ENCODE measurements around the gene RECK. TPM values are rescaled to one million over a fixed set of nuclear protein-coding genes. Genes with fewer than 3 reads are reported as not detected.

Gene RECK
- total RNA-seq, 1 experiment from 2014 or later: 5.0 TPM

DNA sequence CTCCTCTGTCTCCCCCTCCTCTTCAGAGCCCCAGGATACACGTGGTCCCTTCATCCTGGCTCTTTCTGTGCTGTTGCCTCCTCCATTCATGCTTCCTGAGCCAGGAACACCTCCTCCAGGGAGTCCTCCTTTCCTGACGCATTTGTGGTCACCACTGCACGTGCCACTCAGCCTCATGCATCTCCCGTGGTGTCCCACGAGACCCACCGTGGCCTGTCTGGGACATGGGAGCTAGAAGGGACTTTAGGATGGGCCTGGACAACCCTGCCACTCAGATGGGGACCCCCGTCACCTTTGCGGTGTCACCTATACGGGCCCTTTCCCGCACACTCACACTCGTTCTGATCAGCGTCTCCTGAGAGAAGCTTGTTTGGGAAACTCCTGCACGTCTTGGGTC lies 106.5 kb downstream of the RECK start:
- Histone ChIP-seq H3K9me2 (replicated peaks; ENCODE audit: low read length) (no peaks in the 10 kb centered on the region), H2AFZ (ENCODE audit: low read length) (no peak overlapping the region), H3K27me3 (ENCODE audit: low read length) (no peaks in the 10 kb centered on the region), H4K20me1 (ENCODE audit: low read length) (no peaks in the 10 kb centered on the region), H3K9ac (ENCODE audit: low read length) (no peak overlapping the region), H3K4me3 (ENCODE audit: low read length) (no peak overlapping the region), H3K4me1 (ENCODE audit: insufficient read depth, low read length) (peaks cover 15% of the 10 kb centered on the region), H3K79me2 (ENCODE audit: low read length) (no peaks in the 10 kb centered on the region), H3K4me2 (ENCODE audit: low read length) (no peak overlapping the region), H3K27ac (ENCODE audit: low read length) (no peak overlapping the region), H3F3A (ENCODE audit: low read length, unreplicated experiment) (no peaks in the 10 kb centered on the region), H3K36me3 (ENCODE audit: low read depth, low read length) (no peaks in the 10 kb centered on the region), H3K9me3 (ENCODE audit: low read length) (no peaks in the 10 kb centered on the region)
- no peak for TF ChIP-seq EZH2phosphoT487 (IDR thresholded peaks at IDR 0.05; ENCODE audit: borderline replicate concordance, low read length)
- ChIA-PET POLR2A (ENCODE audit: unreplicated experiment) (no interaction called here), CTCF (no interaction called here)
- intact Hi-C loops (cut with micrococcal nuclease): no loop called here
- DNase-seq (no peak), ATAC-seq (no peak)
- no TSS peak for BruUV-seq (replicated peaks)

DNA sequence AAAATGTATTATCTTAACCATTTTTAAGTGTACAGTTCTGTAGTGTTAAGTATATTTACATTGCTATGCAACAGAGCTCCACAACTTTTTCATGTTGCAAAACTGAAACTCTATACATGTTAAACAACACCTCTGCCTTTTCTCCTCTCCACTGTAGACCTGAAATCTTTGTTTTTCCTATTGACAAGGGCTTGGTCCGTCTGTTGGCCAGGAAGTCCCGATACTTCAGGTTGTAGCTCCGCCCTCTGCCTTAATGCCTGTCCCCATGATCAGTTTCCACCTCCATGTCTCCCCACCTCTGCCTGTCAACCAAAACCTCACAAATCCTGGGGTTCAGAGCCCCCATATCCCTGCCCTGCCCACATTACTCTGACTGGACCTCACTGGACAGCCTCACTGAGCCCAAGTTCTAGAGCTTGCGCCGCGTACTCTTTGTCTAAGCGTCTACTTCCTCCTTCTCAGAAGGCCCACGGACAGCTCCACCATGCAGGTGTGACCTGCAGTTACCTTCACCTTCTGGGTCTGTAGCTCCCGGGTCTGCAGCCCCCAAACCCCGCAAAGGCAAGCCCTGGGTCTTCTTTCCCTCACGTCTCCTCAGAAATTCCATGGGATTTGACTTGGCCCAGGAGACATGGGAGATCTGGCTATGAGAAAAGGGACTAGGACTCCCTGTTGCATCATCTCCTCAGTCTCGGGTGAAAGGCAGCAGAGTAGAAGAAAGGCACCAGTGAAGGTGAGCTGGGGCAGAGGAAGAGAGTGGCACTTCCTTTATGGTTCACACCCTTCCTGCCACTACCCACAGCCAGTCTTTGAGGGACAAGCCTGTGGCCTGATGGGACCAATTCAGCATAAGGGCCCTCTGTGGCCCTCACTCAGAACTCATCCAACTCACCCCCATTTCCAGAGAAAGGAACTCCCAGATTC lies 107.9 kb downstream of the RECK start:
- POLR2A ChIA-PET (ENCODE audit: unreplicated experiment): no interaction called here

DNA sequence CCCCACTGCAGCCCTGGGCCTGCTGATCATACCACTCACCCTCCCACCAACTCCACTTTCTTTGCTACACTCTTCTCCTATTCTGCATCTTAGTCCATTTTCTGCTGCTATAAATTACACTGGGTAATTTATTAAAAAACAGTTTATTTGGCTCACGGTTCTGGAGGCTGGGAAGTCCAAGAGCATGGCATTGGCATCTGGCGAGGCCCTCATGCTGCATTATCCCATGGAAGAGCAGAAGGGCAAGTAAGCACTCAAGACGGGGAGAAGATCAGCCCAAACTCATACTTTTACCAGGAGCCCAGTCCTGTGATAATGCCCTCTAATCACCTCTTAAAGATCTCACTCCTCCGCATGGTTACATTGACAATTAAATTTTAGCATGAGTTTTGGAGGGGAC lies 109.3 kb downstream of the RECK start:
- Histone ChIP-seq H3F3A (ENCODE audit: low read length, unreplicated experiment) (no peaks in the 10 kb centered on the region), H3K9ac (ENCODE audit: low read length) (no peak overlapping the region), H3K79me2 (ENCODE audit: low read length) (no peaks in the 10 kb centered on the region), H3K36me3 (ENCODE audit: low read depth, low read length) (no peaks in the 10 kb centered on the region), H3K4me3 (ENCODE audit: low read length) (no peak overlapping the region), H4K20me1 (ENCODE audit: low read length) (no peaks in the 10 kb centered on the region), H3K4me1 (ENCODE audit: insufficient read depth, low read length) (peaks cover 20% of the 10 kb centered on the region), H3K4me2 (ENCODE audit: low read length) (no peak overlapping the region), H3K27me3 (ENCODE audit: low read length) (no peaks in the 10 kb centered on the region), H3K9me2 (replicated peaks; ENCODE audit: low read length) (no peaks in the 10 kb centered on the region), H3K9me3 (ENCODE audit: low read length) (no peaks in the 10 kb centered on the region), H2AFZ (ENCODE audit: low read length) (no peak overlapping the region), H3K27ac (ENCODE audit: low read length) (no peak overlapping the region)
- ChIA-PET POLR2A (ENCODE audit: unreplicated experiment) (no interaction called here), CTCF (no interaction called here)
- DNase-seq (no peak), ATAC-seq (no peak)
- TF ChIP-seq CTCF (conservative IDR thresholded peaks at IDR 0.05; ENCODE audit: low read depth, low read length) (no peak), EZH2phosphoT487 (IDR thresholded peaks at IDR 0.05; ENCODE audit: borderline replicate concordance, low read length) (no peak), EZH2 (IDR thresholded peaks at IDR 0.05; ENCODE audit: low read length, unreplicated experiment) (no peak)
- intact Hi-C loops (cut with micrococcal nuclease): no loop called here
- BruUV-seq (replicated peaks): no TSS peak

More for the DNA sequence above, 107.9 kb downstream of the RECK start:
- no peaks in the 10 kb centered on the region for H3K9me2 ChIP-seq (replicated peaks; ENCODE audit: low read length)
- H3K4me1 ChIP-seq (ENCODE audit: insufficient read depth, low read length): peaks cover 27% of the 10 kb centered on the region
- TF ChIP-seq EZH2phosphoT487 (IDR thresholded peaks at IDR 0.05; ENCODE audit: borderline replicate concordance, low read length) (no peak), CTCF (conservative IDR thresholded peaks at IDR 0.05; ENCODE audit: low read depth, low read length) (no peak), EZH2 (IDR thresholded peaks at IDR 0.05; ENCODE audit: low read length, unreplicated experiment) (no peak)
- intact Hi-C loops (cut with micrococcal nuclease): no loop called here
- no peak overlapping the region for H3K9ac ChIP-seq (ENCODE audit: low read length)
- H3K4me3 ChIP-seq (ENCODE audit: low read length): no peak overlapping the region
- no TSS peak for BruUV-seq (replicated peaks)
- ATAC-seq (no peak), DNase-seq (no peak)
- no peaks in the 10 kb centered on the region for H3K9me3 ChIP-seq (ENCODE audit: low read length)
- CTCF ChIA-PET: no interaction called here
- H3K36me3 ChIP-seq (ENCODE audit: low read depth, low read length): no peaks in the 10 kb centered on the region
- no peak overlapping the region for H2AFZ ChIP-seq (ENCODE audit: low read length)
- no peaks in the 10 kb centered on the region for H3K79me2 ChIP-seq (ENCODE audit: low read length)
- H3K27me3 ChIP-seq (ENCODE audit: low read length): no peaks in the 10 kb centered on the region
- H3K4me2 ChIP-seq (ENCODE audit: low read length): no peak overlapping the region
- H3K27ac ChIP-seq (ENCODE audit: low read length): no peak overlapping the region
- H3F3A ChIP-seq (ENCODE audit: low read length, unreplicated experiment): no peaks in the 10 kb centered on the region
- no peaks in the 10 kb centered on the region for H4K20me1 ChIP-seq (ENCODE audit: low read length)

All from PC-3 (cell line).